CD4-positive, alpha-beta T cell treated with Interleukin-1 beta for 1 hour (primary cell): ENCODE data around the gene TRRAP.
"Not testable (repeated sequence)": the region's sequence is repeated elsewhere in the genome, so short reads cannot be mapped to it uniquely, and the experiment has no call there.

Experiments used
- DNase-seq, 2 donors: peaks; one replicate each; pipeline ENCODE4 v3.0.0-alpha.2; 2020 to 2022

TRRAP gene

DNA sequence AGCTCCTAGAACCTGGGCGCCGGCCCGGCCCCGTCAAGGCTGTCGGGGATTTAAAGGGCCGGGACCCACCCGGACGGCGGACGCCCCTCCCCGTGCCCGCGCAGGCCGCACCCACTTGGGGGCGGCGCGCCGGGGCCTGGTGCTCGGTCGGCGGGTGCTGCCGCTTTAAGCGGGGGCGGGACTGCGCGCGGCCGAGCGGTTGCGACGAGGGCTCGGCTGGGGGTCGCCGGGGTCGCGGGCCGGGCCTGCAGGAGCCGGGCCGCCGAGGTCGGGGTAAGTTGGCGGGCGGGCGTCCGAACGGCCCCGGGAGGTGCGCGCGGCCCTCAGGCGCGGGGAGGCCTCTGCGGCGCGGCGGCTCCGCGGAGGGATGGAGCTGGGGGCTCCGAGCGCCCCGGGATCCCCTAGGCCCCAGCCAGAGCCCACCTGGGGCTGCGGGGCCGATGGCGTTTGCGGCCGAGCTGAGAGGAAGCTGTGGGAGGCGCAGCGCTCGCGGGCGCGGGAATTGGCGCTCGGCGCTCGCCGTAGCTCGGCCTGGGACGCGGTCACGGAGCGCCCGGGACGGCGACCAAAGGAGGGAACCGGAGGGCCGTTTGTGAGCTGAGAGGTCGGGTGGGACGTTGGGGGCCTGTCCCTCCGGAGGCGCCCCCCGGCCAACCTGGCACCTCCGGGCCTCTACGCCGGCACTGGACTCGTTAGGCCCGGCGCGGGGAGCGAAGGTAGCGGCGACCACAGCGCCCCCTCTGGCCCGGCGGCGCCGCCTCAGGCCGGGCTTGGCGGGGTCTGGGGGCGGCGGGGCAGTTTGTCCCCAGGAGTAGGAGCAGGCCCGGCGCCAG is at the start of gene TRRAP:
TSS of gene TRRAP (plus strand) at position 168 of the 833 bp plus-strand sequence. CDS start 2,619 bp downstream, outside the sequence.
- peak; percentile 77 to 79 for DNase-seq

DNA sequence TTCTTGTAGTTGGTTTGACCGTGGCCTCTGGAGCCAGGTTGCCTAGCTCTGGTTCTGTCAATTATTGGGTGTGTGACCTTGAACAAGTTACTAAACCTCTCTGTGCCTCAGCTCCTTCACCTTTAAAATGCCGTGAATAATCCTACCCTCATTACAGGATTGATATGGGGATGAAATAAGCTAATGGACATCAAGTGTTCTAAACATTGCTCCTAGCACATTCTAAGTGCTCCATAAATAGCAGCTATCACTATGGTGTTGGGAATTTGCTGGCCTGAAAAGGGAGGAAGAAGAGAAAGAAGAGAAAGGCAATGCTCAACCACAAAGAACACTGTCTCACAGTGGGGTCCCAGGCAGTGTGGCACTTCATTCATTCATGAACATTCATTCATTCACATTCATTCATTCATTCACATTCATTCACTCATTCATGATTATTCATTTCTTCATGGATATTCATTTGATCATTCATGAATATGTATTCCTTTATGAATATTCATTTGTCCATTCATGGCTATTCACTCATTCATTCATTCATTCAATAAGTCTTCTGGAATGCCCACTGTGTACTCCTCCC is 47.3 kb upstream of the TRRAP start:
- no peak for DNase-seq

DNA sequence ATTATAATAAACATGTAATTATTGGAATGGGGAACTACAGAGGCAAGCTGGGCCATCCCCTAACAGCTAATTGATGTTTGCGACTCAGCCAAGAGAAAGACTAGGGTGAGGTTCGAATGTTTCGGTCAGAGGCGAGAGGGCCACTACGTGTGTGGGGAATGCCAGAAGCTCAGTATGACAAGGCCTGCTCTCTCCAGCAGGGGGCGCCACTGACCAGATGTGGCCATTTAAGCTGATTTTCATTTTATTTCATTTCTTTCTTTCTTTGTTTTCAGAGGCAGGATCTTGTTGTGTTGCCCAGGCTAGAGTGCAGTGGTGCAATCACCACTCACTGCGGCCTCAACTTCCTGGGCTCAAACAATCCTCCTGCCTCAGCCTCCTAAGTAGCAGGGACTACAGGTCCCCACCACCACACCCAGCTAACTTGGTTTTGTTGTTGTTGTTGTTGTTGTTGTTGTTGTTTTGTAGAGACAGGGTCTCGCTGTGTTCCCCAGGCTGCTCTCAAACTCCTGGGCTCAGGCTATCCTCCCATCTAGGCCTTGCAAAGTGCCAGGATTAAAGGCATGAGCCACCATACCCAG is 46.6 kb upstream of the TRRAP start:
- peak in 1 of 2 donors; percentile 21 for DNase-seq

DNA sequence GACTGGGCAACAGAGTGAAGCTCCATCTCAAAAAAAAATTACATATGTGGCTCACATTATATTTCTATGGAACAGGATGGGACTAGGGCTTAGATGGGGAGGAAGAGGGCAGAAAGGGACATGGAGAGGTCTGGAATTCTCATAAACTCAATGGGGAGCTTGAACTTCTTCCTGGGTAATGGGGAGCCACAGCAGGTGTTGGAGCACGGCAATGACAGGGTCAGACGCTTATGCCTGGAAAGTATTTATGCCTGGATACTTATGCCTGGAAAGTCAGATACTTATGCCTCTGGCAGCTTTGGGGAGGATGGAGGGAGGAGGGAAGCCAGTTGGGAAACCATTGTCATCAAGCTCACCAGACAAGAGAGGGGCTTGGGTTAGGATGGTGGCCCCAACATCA is 45.3 kb upstream of the TRRAP start:
- no peak for DNase-seq

DNA sequence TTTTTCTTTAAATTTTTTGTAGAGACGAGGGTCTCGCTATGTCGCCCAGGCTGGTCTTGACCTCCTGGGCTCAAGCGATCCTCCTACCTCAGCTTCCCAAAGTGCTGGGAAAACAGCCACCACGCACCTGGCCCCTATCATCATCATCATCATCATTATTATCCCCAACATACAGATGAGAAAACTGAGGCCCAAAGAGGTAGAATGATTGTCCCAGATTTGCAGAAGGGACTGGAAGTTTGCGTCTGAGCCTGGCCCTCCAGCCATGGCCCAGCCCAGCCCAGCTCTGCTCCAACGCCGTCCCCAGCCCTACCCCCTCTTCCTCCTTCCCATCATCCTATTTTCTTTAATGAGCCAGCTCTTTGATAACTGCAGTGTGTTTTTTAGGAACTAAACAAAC is 43.4 kb upstream of the TRRAP start:
- no peak for DNase-seq

DNA sequence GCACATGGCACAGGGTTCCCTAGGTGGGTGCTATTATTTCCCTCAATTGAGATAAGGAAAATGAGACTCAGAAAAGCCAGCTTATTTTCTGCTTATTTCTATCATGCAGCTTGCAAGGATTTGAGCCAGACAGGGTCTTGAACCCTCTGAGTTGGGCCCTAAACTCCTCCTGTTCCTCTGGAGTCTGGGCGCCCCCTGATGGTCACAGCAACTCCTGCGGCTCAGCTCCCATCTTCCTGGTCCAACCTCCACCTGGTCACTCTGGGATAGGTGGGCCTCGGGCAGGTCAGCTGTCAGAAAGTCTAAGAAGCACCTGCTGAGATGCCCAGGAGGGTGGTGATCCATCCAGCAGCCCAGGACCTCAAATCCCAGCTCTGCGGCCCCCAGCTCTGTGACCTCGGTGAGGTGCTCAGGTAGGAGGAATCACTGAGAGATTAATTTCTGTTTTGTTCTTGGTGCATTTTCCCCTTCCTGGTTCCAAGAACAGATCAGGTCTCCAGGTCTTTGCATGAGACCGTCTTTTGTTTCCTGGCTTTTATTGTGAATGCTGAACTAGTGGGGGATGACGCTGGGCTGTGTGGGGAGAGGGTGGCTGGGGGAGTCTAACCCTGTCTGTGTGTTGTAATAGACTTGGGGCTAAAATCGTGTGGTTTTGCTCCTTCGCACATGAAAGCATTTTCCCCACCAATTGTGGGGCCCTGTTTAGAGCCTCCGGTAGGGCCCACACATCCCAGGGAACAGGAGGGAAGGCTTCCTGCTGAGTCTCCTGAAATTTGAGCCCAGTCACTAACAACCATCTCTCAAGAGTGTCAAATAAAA is 41.3 kb upstream of the TRRAP start:
- no peak for DNase-seq

DNA sequence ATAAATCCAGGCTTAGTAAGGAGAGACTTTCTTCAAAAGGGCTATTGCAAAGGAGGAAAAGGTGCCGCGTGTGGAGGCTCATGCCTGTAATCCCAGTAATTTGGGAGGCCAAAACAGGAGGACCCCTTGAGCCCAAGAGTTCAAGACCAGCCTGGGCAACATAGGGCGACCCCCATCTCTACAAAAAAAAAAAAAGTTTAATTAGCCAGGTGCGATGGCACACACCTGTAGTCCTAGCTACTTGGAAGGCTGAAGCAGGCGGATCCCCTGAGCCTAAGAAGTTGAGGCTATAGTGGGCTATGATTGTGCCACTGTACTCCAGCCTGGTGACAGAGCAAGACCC is 40.7 kb upstream of the TRRAP start:
- DNase-seq = no peak

DNA sequence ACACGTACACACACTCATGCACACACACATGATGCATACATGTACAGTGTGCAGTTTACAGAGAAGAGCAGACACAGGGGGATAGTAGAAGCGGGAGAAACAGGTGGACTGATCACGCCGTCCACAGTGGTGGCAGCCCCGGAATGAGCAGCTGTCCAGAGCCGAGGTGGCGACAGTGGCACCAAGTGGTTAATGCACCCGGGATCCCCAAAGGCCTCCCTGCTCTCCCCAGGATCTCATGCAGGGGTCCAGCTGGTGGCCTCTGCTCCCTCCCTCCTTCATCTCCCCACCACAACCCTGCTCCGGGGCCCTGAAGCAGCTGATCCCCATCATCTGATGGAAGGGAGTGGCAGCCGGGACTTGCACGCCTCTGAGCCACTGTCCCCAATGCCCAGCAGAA is 38.2 kb upstream of the TRRAP start:
- DNase-seq = no peak

DNA sequence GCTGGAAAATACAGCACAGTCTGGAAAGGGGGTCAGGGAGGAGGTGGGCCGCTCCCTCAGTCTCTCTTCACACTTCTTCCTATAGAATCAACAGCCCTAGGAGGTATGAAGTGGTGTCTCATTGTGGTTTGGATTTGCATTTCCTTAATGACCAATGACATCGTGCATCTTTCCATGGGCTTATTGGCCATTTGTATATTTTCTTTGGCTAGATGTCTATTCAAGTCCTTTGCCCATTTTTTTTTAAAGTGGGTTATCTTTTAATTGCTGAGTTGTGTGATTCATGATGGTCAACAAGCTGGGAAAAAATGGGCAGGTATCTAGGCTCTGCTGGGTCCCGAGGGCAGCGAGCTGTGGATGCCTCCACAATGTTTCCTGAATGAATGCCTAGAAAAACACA is 37.6 kb upstream of the TRRAP start:
- no peak for DNase-seq

DNA sequence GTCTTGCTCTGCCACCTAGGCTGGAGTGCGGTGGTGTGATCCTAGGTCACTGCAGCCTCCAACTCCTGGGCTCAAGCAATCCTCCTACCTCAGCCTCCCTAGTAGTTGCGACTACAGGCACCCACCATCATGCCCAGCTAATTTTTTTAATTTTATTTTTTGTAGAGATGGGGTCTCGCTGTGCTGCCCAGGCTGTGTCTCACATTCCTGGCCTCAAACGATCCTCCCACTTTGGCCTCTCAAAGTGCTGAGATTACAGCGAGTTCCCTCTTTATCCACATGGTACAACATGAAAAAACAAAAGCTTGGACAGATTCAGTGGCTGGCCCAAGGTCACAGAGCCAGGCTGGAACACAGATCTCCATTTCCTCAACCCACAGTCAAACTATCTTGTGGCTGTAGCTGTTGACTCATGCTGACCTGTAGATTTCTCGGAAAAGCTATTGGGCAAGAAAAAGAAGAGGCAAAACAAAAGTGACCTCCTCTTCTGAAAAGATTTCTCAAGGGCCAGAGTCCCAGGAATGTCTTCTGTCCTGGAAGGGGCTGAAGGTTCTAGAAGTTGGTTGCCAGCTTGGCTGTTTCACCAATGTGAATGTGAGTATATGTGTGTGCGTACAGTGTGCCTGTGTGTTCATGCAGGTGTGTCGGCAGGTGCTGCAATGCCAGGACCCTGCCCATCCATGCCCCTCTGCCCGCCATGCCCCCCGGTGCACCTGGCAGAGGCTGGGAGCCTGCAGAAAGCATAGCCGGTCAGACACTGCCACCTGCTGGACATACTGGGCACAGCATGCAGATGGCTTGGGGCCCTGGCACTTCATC is 36.9 kb upstream of the TRRAP start:
- peak; percentile 56 to 57 for DNase-seq

DNA sequence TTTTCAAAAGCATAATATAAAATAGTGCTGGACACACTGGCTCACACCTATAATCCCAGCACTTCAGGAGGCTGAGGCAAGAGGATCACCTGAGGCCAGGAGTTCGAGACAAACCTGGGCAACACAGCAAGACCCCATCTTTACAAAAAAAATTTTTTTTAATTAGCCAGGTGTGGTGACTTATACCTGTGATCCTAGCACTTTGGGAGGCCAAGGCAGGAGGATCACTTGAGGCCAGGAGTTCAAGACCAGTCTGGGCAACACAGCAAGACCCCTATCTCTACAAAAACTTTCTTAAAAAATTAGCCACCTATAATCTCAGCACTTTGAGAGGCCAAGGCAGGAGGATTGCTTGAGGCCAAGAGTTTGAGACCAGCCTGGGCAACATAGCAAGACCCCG is 35.8 kb upstream of the TRRAP start:
- DNase-seq = not testable (repeated sequence)

DNA sequence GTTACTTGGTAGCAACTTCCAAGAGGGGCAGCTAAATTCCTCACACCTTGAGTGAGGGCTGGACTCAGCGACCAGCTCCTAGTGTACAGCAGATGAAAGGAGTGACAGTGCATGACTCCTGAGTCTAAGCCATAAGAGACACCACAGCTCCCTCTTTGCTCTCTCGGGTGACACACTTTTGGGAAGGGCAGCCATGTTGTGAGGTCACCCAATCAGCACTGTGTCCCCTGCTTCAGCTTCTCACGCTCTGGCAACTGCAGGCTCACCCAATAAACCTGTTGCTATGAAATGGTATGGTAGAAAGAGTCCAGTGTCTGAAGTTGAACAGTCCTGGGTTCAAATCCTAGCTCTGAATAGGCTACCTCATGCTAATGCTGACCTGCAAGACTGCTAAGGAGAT is 29.4 kb upstream of the TRRAP start:
- no peak for DNase-seq

DNA sequence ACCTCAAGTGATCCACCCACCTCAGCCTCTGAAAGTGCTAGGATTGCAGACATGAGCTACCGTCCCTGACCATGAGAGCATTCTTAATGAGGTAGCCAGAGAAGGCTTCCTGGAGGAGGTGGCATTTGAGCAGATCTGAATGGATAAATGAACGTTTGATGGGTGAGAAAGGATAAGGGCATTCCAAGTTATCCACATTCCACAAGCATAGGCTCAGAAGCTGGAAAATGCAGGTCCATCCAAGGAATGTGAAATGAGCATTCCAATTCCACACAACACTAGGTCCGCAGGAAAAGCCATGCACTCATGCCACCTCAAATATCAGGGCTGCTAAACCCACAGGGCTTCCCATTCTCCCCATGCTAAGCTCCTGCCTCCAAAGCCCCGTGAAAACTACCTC is 25.5 kb upstream of the TRRAP start:
- no peak for DNase-seq

DNA sequence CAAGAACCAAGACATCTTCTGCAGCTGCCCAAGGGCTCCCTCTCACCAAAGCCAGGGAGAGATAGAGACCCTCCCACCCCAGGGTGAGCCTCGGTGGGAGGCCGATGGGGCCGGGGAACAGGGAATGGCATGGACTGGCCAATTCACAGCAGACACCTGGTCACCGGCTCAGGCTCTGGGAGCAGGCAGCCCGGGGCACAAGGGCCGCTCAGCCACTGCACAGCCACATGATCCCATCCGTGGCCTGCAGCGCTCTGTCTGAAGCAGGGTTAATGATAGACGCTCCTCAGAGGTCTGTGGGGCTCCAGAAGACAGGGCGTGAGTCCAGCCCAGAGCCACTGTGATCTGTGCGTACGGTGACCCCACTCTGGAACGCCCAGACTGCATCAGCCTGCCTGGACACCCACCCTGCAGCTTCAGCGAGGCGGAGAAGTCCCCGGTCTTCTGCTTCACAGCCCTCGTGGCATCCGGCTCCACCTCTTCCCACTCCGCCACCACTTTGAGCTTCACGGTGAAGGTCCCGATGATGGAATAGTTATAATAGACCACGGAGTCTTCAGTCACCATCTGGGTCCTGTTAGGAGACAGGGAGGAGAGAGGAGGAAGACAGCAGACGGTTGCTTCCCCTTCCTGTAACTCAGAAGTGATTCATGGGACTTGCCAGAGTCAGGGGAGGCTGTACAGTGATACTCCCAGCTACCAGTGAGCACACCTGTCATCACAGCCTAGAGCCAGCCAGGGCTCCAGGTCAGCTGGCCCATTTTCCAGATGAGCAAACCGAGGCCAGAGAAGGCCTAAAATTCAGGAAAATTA is 22.5 kb upstream of the TRRAP start:
- DNase-seq = no peak

DNA sequence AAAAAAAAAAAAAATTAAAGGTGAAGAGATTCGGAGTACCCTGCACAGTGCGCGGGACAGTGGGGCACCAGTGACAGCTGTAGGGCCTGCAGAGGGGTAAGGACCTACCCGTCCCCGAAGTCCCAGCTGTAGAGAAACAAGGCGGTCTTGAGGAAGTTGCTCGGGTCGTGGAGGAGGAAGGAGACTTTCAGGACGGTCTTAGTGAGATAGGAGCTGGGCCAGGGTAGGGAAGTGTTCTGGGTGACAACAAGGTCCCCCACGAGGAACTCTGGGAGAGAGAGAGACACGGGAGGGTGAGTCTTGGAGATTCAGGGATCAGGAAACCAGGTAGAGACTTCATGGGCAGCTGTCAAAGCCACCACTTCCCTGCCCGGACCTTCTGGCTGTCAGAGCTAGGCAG is 18.3 kb upstream of the TRRAP start:
- DNase-seq = no peak

DNA sequence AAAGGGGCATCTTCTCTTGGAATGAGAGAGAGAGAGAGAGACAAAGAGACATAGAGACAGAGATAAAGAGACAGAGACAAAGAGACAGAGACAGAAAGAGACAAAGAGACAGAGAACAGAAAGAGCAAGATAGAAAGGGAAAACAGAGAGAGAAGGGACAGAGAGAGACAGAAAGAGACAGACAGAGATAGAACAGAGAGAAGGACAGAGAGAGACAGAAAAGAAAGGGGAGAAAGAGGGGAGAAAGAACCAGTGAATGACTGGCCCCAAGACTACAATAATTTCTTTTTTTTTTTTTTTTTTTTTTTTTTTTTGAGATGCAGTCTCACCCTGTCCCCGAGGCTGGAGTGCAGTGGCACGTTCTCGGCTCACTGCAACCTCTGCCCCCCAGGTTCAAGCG is 16.1 kb upstream of the TRRAP start:
- DNase-seq = no peak

DNA sequence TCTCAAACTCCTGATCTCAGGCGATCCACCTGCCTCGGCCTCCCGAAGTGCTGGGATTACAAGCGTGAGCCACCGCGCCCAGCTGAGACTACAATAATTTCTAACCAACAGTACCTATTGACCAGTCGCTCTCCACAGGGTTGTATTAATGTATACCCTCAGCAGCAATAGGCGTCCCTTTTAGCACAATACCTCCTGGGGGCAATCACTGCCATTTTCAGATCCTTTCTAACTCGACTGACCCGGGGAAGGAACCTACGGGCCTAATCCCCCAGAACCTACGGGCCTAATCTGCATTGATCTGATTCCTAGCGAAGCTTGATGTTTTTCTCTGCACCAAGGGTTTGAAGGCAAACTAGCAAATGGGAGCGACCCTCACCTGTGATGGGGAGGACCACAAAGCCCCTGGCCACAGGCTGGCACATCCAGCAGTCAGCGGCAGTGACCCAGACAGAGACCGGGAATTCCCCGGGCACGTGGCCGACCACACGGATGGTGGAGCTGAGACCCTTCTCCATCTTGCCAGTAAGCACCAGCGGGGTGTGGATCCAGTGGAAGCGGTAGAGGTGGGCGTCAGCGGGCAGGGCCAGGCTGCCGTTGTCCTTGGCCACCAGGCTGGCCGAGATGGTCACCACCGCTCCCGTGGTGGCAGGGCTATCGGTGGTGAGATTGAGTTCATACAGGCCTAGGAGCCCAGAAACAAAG is 15.5 kb upstream of the TRRAP start:
- no peak for DNase-seq

DNA sequence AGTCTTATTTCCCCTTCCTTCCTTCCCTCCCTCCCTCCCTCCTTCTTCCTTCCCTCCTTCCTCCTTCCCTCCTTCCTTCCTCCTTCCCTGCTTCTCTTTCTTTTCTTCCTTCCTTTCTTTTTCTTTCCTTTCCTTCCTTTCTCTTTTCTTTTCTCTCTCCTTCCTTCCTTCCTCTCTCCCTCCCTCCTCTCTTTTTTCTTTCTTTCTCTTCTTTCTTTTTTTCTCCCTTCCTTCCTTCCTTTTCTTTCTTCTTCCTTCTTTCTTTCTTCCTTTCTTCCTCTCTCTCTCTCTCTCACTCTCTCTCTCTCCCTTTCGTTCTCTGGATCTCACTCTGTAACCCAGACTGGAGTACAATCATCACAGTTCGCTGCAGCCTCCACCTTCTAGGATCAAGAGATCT is 14.7 kb upstream of the TRRAP start:
- DNase-seq = no peak

DNA sequence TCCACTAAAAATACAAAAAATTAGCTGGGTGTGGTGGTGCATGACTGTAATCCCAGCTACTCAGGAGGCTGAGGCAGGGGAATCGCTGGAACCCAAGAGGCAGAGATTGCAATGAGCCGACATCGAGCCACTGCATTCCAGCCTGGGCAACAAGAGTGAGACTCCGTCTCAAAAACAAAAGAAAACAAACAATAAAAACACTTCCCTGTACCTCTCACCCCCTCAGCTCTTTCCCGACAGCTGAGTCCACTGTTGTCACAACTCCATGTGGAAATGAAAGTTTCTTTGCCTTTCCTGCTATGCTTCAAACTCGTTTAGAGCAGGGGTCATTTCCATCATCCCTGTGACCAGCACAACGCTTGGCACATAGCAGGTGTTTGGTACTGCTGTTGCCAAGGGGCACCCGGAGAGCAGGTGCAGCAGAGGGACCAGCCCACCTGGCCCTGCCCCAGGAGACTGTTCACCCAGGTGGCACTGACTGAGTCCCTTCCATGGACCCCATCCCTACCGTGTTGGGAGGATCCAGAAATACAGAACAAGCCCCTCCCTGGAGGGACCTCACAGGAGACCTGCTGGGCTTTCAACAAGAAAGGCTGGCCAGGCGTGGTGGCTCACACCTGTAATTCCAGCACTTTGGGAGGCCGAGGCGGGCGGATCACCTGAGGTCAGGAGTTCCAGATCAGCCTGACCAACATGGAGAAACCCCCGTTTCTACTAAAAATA is 13.4 kb upstream of the TRRAP start:
- DNase-seq = no peak

DNA sequence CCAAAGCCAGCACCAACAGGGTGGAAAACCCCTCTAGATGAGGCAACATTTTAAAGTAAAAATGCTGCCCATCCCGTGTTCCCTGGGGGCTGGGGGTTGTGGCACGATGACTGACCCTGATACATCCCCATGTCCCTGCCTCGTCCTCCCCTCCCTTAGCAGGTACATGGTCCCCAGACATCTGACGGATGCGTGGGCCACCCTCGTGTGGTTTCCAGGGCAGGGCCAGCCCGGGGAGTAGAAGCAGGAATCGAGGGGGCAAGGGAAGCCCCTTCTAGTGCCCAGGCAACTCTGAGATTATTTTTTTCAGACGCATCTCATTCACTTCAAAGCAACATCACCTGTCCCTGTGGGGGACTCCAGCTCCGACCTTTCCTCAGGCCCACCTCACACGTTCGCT is 12.0 kb upstream of the TRRAP start:
- DNase-seq = no peak
